IPS DF 4.7 (cell line): Measurements from ENCODE around the gene SLCO2A1.

Experiments
- DNase-seq: peaks from one replicate; pipeline ENCODE4 v3.0.0-alpha.2; 2013; ENCODE audit warnings: low spot score; ENCODE audit errors: extremely low read depth

Gene SLCO2A1

GRCh38 chr3:134001251-134001650 is 28.5 kb downstream of the SLCO2A1 start:
- no peak for DNase-seq

- no peak for DNase-seq
Observed at GRCh38 chr3:133999891-134000685, 29.6 kb downstream of the SLCO2A1 start.

GRCh38 chr3:133998691-133999241 is 31.0 kb downstream of the SLCO2A1 start:
- no peak for DNase-seq

GRCh38 chr3:133997871-133998635 is 31.7 kb downstream of the SLCO2A1 start:
- no peak for DNase-seq

GRCh38 chr3:133996996-133997395 is 32.7 kb downstream of the SLCO2A1 start:
- DNase-seq: no peak

- DNase-seq: no peak
Observed at GRCh38 chr3:133996251-133996661, 33.5 kb downstream of the SLCO2A1 start.

GRCh38 chr3:133995264-133995663 is 34.5 kb downstream of the SLCO2A1 start:
- no peak for DNase-seq

- no peak for DNase-seq
Observed at GRCh38 chr3:133994166-133994890, 35.4 kb downstream of the SLCO2A1 start.

- DNase-seq: no peak
Observed at GRCh38 chr3:133992951-133993620, 36.6 kb downstream of the SLCO2A1 start.

GRCh38 chr3:133992381-133992780 is 37.3 kb downstream of the SLCO2A1 start:
- DNase-seq: no peak

GRCh38 chr3:133991637-133992036 is 38.1 kb downstream of the SLCO2A1 start:
- DNase-seq: no peak

GRCh38 chr3:133991209-133991608 is 38.5 kb downstream of the SLCO2A1 start:
- DNase-seq: no peak

GRCh38 chr3:133989936-133990702 is 39.6 kb downstream of the SLCO2A1 start:
- no peak for DNase-seq

- DNase-seq: peak; percentile 33
Observed at GRCh38 chr3:133988631-133989161, 41.0 kb downstream of the SLCO2A1 start.

GRCh38 chr3:133987948-133988484 is 41.7 kb downstream of the SLCO2A1 start:
- no peak for DNase-seq

GRCh38 chr3:133987136-133987535 is 42.6 kb downstream of the SLCO2A1 start:
- no peak for DNase-seq

GRCh38 chr3:133986311-133986710 is 43.4 kb downstream of the SLCO2A1 start:
- DNase-seq: no peak

- DNase-seq: no peak
Observed at GRCh38 chr3:133984975-133985374, 44.8 kb downstream of the SLCO2A1 start.
